IMR-90 (cell line): ENCODE measurements around the gene RASGRP4.

ENCODE experiments used
- BHLHE40 ChIP-seq: fragments of 150-350 bp; IDR thresholded peaks from 2 replicates; pipeline ENCODE4 v1.6.1; 2016; ENCODE audit warnings: mild to moderate bottlenecking, low read depth, low read length
- CEBPB ChIP-seq: IDR thresholded peaks from 2 replicates; pipeline ENCODE4 v1.6.1; 2012; ENCODE audit warnings: low read depth, low read length, improper control_type of control experiment
- CHD1 ChIP-seq: IDR thresholded peaks from 2 replicates; pipeline ENCODE4 v1.6.1; 2012; ENCODE audit warnings: low read depth, low read length, improper control_type of control experiment
- CTCF ChIP-seq: conservative IDR thresholded peaks from 2 replicates; pipeline ENCODE4 v1.5.1; 2012; ENCODE audit warnings: mild to moderate bottlenecking, low read depth, low read length, improper control_type of control experiment
- FOS ChIP-seq: fragments of 150-350 bp; IDR thresholded peaks from 2 replicates; pipeline ENCODE4 v1.6.1; 2016; ENCODE audit warnings: low read depth, low read length
- MAZ ChIP-seq: IDR thresholded peaks from 2 replicates; pipeline ENCODE4 v1.6.1; 2012; ENCODE audit warnings: low read depth, mild to moderate bottlenecking, low read length, improper control_type of control experiment, moderate library complexity, borderline replicate concordance
- MXI1 ChIP-seq: IDR thresholded peaks from 2 replicates; pipeline ENCODE4 v1.6.1; 2012; ENCODE audit warnings: low read depth, mild to moderate bottlenecking, low read length, moderate library complexity, borderline replicate concordance
- NFE2L2 ChIP-seq: fragments of 150-350 bp; IDR thresholded peaks from 2 replicates; pipeline ENCODE4 v1.6.1; 2016; ENCODE audit warnings: low read depth, mild to moderate bottlenecking, low read length
- POLR2A ChIP-seq: IDR thresholded peaks from 2 replicates; pipeline ENCODE4 v1.6.1; 2012; ENCODE audit warnings: mild to moderate bottlenecking, low read depth, low read length
- RAD21 ChIP-seq: IDR thresholded peaks from 2 replicates; pipeline ENCODE4 v1.6.1; 2012; ENCODE audit warnings: low read length, improper control_type of control experiment
- RFX5 ChIP-seq: IDR thresholded peaks from 2 replicates; pipeline ENCODE4 v1.8.0; 2012; ENCODE audit warnings: low read depth, mild to moderate bottlenecking, low read length, moderate library complexity
- SMC3 ChIP-seq: fragments of 150-350 bp; IDR thresholded peaks from 2 replicates; pipeline ENCODE4 v1.6.1; 2016; ENCODE audit warnings: low read depth, mild to moderate bottlenecking, antibody characterized with exemption, low read length, moderate library complexity
- USF2 ChIP-seq: fragments of 150-350 bp; IDR thresholded peaks from 2 replicates; pipeline ENCODE4 v1.6.1; 2017; ENCODE audit warnings: mild to moderate bottlenecking, antibody characterized with exemption, low read length, low read depth

GRCh38 chr19:38367041-38367440 is 59.0 kb downstream of the RASGRP4 start:
- TF ChIP-seq CTCF (no peak), MAZ (no peak), CEBPB (no peak), BHLHE40 (no peak), POLR2A (no peak), NFE2L2 (no peak), MXI1 (no peak), CHD1 (no peak), RAD21 (no peak), RFX5 (no peak), USF2 (no peak), FOS (no peak), SMC3 (no peak)
